Cardiac muscle cell (in vitro differentiated cells and primary cell): Measurements from ENCODE around the gene SGPP2. TPM values are rescaled to one million over a fixed set of nuclear protein-coding genes. Genes with fewer than 3 reads are reported as not detected.

ENCODE experiments used
- DNase-seq, 2 donors: peaks; one replicate each; pipeline versions ENCODE4 v3.0.0 to v3.0.0-alpha.2; 2010 to 2017; ENCODE audit warnings: low read depth in 1 of 2, low spot score in 1 of 2
- H3K27ac ChIP-seq: fragments of 200-600 bp; sonication (generic); 2 replicates; pipeline ENCODE4 v1.5.1; 2016
- H3K27me3 ChIP-seq: fragments of 200-600 bp; sonication (generic); 2 replicates; pipeline ENCODE4 v1.6.0; 2016; ENCODE audit warnings: control low read depth
- H3K36me3 ChIP-seq: fragments of 200-600 bp; sonication (generic); 2 replicates; pipeline ENCODE4 v1.5.1; 2016; ENCODE audit warnings: control low read depth
- H3K4me1 ChIP-seq: fragments of 200-600 bp; sonication (generic); 2 replicates; pipeline ENCODE4 v1.8.1; 2017; ENCODE audit warnings: low read depth, mild to moderate bottlenecking, mixed run types
- H3K4me3 ChIP-seq: fragments of 200-600 bp; sonication (generic); 2 replicates; pipeline ENCODE4 v1.5.1; 2016; ENCODE audit warnings: mild to moderate bottlenecking
- H3K9me3 ChIP-seq: fragments of 200-600 bp; sonication (generic); 2 replicates; pipeline ENCODE4 v1.5.1; 2017; ENCODE audit warnings: low read depth, mild to moderate bottlenecking, control low read depth
- polyA plus RNA-seq: library from polyadenylated mRNA; unstranded; fragments of >200 nt; fragmentation: Nextera tagmentation; extraction: Ambion mirVana; gene quantifications from 2 replicates; pipeline ENCODE4 v1.2.1, GENCODE V29; 2016
- total RNA-seq: library from RNA; depleted of rRNA; stranded (reverse); fragments of >200 nt; gene quantifications from 2 replicates; pipeline ENCODE4 v1.2.3, GENCODE V29; 2016
- TF ChIP-seq, protein P1 (sequence below): IDR thresholded peaks from 2 replicates; pipeline ENCODE4 v1.5.1; 2012; ENCODE audit warnings: low read depth, mild to moderate bottlenecking, low read length

Gene SGPP2
- total and polyA plus RNA-seq, 2 experiments from 2014 or later, result 11.6 to 44.6 TPM

DNA sequence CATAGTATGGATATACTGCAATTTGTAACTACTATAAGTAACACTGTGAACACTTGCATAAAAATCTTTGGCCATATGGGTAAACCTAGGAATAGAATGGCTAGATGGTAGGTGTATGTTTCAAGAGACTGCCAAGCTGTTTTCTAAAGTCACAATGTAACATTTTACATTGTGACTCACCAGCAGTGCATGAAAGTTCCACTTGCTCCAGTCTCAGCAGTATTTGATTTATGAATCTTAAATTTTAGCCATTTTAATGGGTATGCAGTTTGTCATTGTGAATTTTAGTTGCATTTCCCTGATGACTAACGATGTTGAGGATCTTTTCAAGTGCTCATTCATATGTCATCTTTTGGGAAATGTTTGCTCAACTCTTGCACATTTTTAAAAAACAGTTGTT, 145.5 kb downstream of the SGPP2 start:
- Histone ChIP-seq H3K27me3 (no peaks in the 10 kb centered on the region), H3K36me3 (no peaks in the 10 kb centered on the region), H3K4me1 (peaks cover 46% of the 10 kb centered on the region), H3K4me3 (no peak overlapping the region), H3K27ac (no peak overlapping the region), H3K9me3 (no peaks in the 10 kb centered on the region)
- no peak for DNase-seq
- TF ChIP-seq, protein P1, sequence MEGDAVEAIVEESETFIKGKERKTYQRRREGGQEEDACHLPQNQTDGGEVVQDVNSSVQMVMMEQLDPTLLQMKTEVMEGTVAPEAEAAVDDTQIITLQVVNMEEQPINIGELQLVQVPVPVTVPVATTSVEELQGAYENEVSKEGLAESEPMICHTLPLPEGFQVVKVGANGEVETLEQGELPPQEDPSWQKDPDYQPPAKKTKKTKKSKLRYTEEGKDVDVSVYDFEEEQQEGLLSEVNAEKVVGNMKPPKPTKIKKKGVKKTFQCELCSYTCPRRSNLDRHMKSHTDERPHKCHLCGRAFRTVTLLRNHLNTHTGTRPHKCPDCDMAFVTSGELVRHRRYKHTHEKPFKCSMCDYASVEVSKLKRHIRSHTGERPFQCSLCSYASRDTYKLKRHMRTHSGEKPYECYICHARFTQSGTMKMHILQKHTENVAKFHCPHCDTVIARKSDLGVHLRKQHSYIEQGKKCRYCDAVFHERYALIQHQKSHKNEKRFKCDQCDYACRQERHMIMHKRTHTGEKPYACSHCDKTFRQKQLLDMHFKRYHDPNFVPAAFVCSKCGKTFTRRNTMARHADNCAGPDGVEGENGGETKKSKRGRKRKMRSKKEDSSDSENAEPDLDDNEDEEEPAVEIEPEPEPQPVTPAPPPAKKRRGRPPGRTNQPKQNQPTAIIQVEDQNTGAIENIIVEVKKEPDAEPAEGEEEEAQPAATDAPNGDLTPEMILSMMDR, result no peak

DNA sequence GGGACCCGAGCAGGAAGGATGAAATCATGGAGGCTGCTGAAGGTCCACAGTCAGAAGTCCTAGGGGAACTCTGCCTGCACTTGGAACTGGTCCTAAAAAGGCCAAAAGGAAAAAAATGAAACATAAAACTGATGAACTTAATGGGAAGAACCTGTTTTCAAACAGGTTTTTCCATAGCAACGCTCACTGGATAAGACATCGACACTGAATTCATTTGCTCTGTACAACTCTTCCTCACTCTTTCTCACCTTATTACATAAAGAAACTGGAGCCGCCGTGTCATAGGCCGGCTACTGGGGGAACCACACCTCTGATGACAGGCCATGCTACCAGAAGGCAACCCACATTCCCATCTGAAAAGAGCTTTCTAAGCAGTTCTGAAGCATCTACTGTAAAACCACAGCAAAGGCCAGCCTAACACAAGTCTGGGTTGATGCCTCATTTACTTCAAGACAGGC, 147.9 kb downstream of the SGPP2 start:
- H3K27me3 ChIP-seq, result no peaks in the 10 kb centered on the region
- peak overlapping the region; percentile 73 for H3K27ac ChIP-seq
- TF ChIP-seq, protein P1, result no peak
- H3K9me3 ChIP-seq, result no peaks in the 10 kb centered on the region
- no peaks in the 10 kb centered on the region for H3K36me3 ChIP-seq
- peaks cover 25% of the 10 kb centered on the region for H3K4me1 ChIP-seq
- peak in 1 of 2 donors; percentile 12 for DNase-seq
- H3K4me3 ChIP-seq, result no peak overlapping the region

DNA sequence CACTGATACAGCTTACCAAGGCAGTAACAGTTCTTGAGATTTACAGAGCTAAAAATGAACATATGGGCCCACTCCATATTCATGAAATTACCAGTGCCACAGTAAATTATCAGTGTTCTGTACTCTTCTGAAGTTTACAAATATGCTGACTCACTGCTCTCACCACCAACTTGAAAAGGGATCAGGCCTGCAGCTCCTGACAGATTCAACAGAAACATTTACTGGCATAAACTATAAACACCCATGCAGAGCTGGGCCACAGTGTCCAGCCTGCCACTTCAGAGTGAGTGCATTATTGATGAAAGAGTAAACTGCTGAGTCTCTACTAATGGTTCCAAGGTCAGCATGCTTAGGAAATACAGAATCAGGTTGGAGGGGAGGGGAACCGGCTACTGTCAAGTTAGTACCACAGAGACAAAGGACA, 148.4 kb downstream of the SGPP2 start:
- Histone ChIP-seq H3K36me3 (no peaks in the 10 kb centered on the region), H3K27me3 (no peaks in the 10 kb centered on the region), H3K27ac (peak overlapping the region; percentile 73), H3K4me1 (peaks cover 25% of the 10 kb centered on the region), H3K4me3 (no peak overlapping the region), H3K9me3 (no peaks in the 10 kb centered on the region)
- DNase-seq, result peak; percentile 47 to 75
- TF ChIP-seq, protein P1, result no peak

DNA sequence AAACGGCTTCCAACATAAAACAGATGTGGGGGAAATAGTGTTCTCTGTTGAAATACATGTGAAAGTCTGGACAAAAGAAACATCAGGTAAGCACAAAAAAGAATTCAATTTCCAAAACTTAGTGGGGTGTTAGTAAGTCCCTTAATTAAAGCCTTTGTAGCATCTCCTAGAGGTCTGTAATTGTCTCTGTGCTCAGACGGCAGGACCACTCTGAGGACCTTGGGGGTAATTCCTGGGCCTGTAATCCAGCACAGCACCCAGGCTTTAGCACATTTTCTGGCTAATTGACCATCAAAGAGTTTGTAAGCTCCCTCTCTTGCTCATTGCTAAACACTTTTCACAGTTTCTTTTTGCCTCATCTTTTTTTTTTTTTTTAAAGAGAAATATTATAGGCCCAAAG, 151.3 kb downstream of the SGPP2 start:
- DNase-seq, result no peak
- no peaks in the 10 kb centered on the region for H3K27me3 ChIP-seq
- no peak overlapping the region for H3K4me3 ChIP-seq
- H3K36me3 ChIP-seq, result no peaks in the 10 kb centered on the region
- no peaks in the 10 kb centered on the region for H3K9me3 ChIP-seq
- no peak overlapping the region for H3K27ac ChIP-seq
- peaks cover 17% of the 10 kb centered on the region for H3K4me1 ChIP-seq
- TF ChIP-seq, protein P1, result no peak

DNA sequence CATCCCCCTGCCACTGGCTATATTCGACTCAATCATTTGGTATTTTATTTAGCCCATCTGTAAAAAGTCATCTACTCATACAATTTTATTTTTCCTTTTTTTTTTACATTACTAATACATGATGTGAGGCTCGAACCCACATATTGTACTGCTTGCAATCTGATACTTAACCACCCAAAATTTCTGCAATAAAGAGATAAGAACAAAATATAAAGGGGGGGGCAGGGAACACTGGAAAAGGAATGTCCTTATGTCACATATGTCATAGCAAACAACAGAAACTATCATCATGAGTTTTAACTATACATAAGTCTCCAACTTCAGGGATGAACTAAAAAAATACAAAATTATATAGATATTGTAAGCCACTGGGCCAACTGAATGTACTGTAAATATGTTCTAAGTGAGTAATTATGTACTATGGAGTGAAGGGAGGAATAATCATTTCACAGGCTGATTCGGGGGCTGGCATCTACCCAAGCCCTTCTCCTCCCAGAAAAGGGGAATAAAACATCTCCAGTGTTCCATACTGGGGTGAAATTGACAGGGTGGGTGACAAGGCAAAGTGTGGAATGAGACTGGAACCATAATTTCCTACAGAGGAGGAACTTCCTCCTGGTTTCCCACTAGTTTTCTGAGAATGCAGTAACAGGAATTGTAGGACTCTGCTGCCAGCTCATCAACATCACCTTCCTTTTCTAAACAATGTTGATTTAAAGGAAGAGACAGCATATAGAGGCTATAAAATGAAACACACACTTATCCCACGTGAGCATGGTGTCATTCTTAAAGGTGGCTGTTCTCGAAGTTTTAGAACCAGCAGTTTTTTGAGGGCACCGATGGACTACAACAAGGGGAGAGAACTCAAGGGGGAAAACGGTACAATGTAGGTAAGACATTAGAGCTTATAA, 152.1 kb downstream of the SGPP2 start:
- TF ChIP-seq, protein P1, result no peak
- H3K4me3 ChIP-seq, result no peak overlapping the region
- H3K27me3 ChIP-seq, result no peaks in the 10 kb centered on the region
- H3K27ac ChIP-seq, result no peak overlapping the region
- no peaks in the 10 kb centered on the region for H3K9me3 ChIP-seq
- peaks cover 17% of the 10 kb centered on the region for H3K4me1 ChIP-seq
- peak in 1 of 2 donors; percentile 5 for DNase-seq
- H3K36me3 ChIP-seq, result no peaks in the 10 kb centered on the region
